HepG2 (cell line): Measurements from ENCODE around the gene ATP2A3. TPM values are rescaled to one million over a fixed set of nuclear protein-coding genes. Genes with fewer than 3 reads are reported as not detected.

Experiments used
- SRSF4 ChIP-seq: fragments of 200-400 bp; formaldehyde crosslinking; IDR thresholded peaks from one replicate; pipeline ENCODE4 v1.6.1; 2018; ENCODE audit warnings: mild to moderate bottlenecking, low read depth, low read length, moderate library complexity; ENCODE audit not compliant: poor library complexity, severe bottlenecking
- ZNF207 ChIP-seq: fragments of 450-650 bp; IDR thresholded peaks from 2 replicates; pipeline ENCODE4 v1.6.1; 2016; ENCODE audit warnings: antibody characterized with exemption, borderline replicate concordance
- ZNF235 ChIP-seq: sonication (generic); formaldehyde crosslinking; IDR thresholded peaks from 2 replicates; pipeline ENCODE4 v1.8.1; 2023; ENCODE audit warnings: mild to moderate bottlenecking, missing genetic modification reagents, borderline replicate concordance
- polyA plus RNA-seq, 8 experiments: library from polyadenylated mRNA; depleted of rRNA in 3 of 8; stranded (reverse) in 7 of 8; unstranded in 1 of 8; fragments of >200 nt; fragmentation: Illumina TruSeq in 4 of 8; extraction: Trizol in 4 of 8; gene quantifications; 2 replicates each; pipeline versions ENCODE4 v1.2.1 to v1.2.3, GENCODE V29; 2011 to 2016; ENCODE audit warnings: low read depth in 4 of 8, missing spikeins in 1 of 8, mixed read lengths in 1 of 8; ENCODE audit not compliant: insufficient read depth in 1 of 8
- total RNA-seq, 5 experiments: library from RNA; depleted of rRNA; stranded (reverse); fragments of >200 nt; fragmentation: Illumina TruSeq; extraction: Trizol; gene quantifications; 2 replicates each; pipeline ENCODE4 v1.2.3, GENCODE V29; 2016; ENCODE audit warnings: low read depth in 1 of 5
- TF ChIP-seq, protein P1 (sequence below): sonication (generic); formaldehyde crosslinking; IDR thresholded peaks from one replicate; pipeline ENCODE4 v1.5.1; 2020; ENCODE audit warnings: mild to moderate bottlenecking, missing genetic modification reagents; ENCODE audit errors: not compliant biosample characterization
- TF ChIP-seq, protein P2 (sequence below): sonication (generic); formaldehyde crosslinking; IDR thresholded peaks from 2 replicates; pipeline ENCODE4; 2020; ENCODE audit warnings: missing genetic modification reagents, mild to moderate bottlenecking, borderline replicate concordance

Gene ATP2A3
- total and polyA plus RNA-seq, 2 of the 13 experiments (the other 11 are each of a cell fraction or from before 2014, with no cell fraction given) = 0.07 TPM; not detected in 1

DNA sequence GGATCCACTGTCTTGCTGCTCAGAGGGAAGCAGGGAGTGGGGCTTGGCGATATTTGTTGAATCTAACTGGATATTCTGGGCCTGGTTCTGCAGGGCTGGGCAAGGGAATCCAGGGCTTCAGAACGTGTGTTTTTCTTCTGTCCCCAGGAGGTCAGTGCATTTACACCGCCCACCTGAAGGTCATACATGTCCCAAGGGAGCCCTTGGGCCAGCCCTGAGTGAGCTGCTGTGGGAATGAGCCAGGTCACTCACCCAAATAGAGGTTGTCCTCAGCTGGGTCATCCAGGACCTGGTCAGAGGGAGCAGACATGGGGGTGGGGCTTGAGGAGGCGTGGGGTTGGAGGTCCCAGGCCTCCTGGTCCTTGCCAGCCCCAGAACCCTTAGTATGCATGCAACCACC, 82.0 kb downstream of the ATP2A3 start (continued):
- TF ChIP-seq, protein P1, sequence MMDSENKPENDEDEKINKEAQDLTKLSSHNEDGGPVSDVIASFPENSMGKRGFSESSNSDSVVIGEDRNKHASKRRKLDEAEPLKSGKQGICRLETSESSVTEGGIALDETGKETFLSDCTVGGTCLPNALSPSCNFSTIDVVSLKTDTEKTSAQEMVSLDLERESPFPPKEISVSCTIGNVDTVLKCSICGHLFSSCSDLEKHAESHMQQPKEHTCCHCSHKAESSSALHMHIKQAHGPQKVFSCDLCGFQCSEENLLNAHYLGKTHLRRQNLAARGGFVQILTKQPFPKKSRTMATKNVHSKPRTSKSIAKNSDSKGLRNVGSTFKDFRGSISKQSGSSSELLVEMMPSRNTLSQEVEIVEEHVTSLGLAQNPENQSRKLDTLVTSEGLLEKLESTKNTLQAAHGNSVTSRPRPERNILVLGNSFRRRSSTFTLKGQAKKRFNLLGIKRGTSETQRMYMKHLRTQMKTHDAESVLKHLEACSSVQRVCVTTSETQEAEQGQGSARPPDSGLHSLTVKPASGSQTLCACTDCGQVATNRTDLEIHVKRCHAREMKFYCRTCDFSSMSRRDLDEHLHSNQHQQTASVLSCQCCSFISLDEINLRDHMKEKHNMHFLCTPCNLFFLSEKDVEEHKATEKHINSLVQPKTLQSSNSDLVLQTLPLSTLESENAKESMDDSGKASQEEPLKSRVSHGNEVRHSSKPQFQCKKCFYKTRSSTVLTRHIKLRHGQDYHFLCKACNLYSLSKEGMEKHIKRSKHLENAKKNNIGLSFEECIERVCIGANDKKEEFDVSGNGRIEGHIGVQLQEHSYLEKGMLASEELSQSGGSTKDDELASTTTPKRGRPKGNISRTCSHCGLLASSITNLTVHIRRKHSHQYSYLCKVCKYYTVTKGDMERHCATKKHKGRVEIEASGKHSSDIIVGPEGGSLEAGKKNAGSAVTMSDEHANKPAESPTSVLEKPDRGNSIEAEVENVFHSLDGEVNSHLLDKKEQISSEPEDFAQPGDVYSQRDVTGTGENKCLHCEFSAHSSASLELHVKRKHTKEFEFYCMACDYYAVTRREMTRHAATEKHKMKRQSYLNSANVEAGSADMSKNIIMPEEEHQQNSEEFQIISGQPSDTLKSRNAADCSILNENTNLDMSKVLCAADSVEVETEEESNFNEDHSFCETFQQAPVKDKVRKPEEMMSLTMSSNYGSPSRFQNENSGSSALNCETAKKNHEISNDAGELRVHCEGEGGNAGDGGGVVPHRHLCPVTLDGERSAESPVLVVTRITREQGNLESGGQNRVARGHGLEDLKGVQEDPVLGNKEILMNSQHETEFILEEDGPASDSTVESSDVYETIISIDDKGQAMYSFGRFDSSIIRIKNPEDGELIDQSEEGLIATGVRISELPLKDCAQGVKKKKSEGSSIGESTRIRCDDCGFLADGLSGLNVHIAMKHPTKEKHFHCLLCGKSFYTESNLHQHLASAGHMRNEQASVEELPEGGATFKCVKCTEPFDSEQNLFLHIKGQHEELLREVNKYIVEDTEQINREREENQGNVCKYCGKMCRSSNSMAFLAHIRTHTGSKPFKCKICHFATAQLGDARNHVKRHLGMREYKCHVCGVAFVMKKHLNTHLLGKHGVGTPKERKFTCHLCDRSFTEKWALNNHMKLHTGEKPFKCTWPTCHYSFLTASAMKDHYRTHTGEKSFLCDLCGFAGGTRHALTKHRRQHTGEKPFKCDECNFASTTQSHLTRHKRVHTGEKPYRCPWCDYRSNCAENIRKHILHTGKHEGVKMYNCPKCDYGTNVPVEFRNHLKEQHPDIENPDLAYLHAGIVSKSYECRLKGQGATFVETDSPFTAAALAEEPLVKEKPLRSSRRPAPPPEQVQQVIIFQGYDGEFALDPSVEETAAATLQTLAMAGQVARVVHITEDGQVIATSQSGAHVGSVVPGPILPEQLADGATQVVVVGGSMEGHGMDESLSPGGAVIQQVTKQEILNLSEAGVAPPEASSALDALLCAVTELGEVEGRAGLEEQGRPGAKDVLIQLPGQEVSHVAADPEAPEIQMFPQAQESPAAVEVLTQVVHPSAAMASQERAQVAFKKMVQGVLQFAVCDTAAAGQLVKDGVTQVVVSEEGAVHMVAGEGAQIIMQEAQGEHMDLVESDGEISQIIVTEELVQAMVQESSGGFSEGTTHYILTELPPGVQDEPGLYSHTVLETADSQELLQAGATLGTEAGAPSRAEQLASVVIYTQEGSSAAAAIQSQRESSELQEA (CRISPR knock-in tag) = no peak
- TF ChIP-seq SRSF4 = no peak
- TF ChIP-seq ZNF207 = no peak
- no peak for TF ChIP-seq ZNF235 (CRISPR knock-in tag)
- TF ChIP-seq, protein P2, sequence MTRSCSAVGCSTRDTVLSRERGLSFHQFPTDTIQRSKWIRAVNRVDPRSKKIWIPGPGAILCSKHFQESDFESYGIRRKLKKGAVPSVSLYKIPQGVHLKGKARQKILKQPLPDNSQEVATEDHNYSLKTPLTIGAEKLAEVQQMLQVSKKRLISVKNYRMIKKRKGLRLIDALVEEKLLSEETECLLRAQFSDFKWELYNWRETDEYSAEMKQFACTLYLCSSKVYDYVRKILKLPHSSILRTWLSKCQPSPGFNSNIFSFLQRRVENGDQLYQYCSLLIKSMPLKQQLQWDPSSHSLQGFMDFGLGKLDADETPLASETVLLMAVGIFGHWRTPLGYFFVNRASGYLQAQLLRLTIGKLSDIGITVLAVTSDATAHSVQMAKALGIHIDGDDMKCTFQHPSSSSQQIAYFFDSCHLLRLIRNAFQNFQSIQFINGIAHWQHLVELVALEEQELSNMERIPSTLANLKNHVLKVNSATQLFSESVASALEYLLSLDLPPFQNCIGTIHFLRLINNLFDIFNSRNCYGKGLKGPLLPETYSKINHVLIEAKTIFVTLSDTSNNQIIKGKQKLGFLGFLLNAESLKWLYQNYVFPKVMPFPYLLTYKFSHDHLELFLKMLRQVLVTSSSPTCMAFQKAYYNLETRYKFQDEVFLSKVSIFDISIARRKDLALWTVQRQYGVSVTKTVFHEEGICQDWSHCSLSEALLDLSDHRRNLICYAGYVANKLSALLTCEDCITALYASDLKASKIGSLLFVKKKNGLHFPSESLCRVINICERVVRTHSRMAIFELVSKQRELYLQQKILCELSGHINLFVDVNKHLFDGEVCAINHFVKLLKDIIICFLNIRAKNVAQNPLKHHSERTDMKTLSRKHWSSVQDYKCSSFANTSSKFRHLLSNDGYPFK = no peak
